B cell (primary cell): Measurements from ENCODE around the gene KRT33B. TPM values are rescaled to one million over a fixed set of nuclear protein-coding genes. Genes with fewer than 3 reads are reported as not detected.

Experiments
- ATAC-seq: fragments of 200-7000 bp; cut with Tn5 transposase; one replicate; pipeline ENCODE4 v1.10.0; 2021; ENCODE audit warnings: low read depth, mild to moderate bottlenecking, moderate number of reproducible peaks, moderate library complexity
- CTCF ChIA-PET: fragments of 350-600 bp; sonication (Branson Sonifier 250); formaldehyde crosslinking; loops from one replicate; lab custom pipeline; 2021; ENCODE audit warnings: antibody characterized with exemption, inconsistent platforms; lab: Charles Lee
- POLR2A ChIA-PET: fragments of 350-600 bp; sonication (Branson Sonifier 250); formaldehyde crosslinking; loops from one replicate; lab custom pipeline; 2021; ENCODE audit warnings: antibody characterized with exemption; lab: Charles Lee
- DNase-seq: peaks from one replicate; pipeline ENCODE4 v3.0.0; 2013
- H2AFZ ChIP-seq: 2 replicates; pipeline ENCODE4 v1.6.1; 2012; ENCODE audit warnings: mild to moderate bottlenecking, low read depth, low read length; ENCODE audit not compliant: insufficient read depth, poor library complexity, severe bottlenecking
- H3K27ac ChIP-seq, 2 donors: 1 replicate in 1 of 2; 2 replicates in 1 of 2; pipeline ENCODE4 v1.5.1; 2012 to 2013; ENCODE audit warnings: low read length in 2 of 2, mild to moderate bottlenecking in 2 of 2, moderate library complexity in 1 of 2
- H3K27me3 ChIP-seq, 4 experiments: fragments of 200-600 bp in 1 of 4; sonication (generic) in 1 of 4; replicated peaks in 1 of 4; 1 replicate in 2 of 4; 2 replicates in 2 of 4; pipeline versions ENCODE4 v1.6.1 to v1.7.0; 2013 to 2016; ENCODE audit warnings: low read length in 3 of 4, mild to moderate bottlenecking in 2 of 4, mixed read lengths in 1 of 4, moderate library complexity in 1 of 4; ENCODE audit not compliant: insufficient read depth in 4 of 4, control insufficient read depth in 3 of 4; ENCODE audit errors: control extremely low read depth in 1 of 4
- H3K36me3 ChIP-seq, 2 experiments: replicated peaks in 1 of 2; 1 replicate in 1 of 2; 2 replicates in 1 of 2; pipeline versions ENCODE4 v1.6.1 to v1.7.1; 2013; ENCODE audit warnings: low read length in 1 of 2; ENCODE audit not compliant: insufficient read depth in 2 of 2, control insufficient read depth in 1 of 2; ENCODE audit errors: control extremely low read depth in 1 of 2, extremely low read depth in 1 of 2
- H3K4me1 ChIP-seq, 2 donors: fragments of 200-600 bp in 1 of 2; sonication (generic) in 1 of 2; 1 replicate in 1 of 2; 2 replicates in 1 of 2; pipeline versions ENCODE4 v1.5.1 to v1.6.1; 2013 to 2017; ENCODE audit warnings: low read length in 2 of 2; ENCODE audit not compliant: control insufficient read depth in 2 of 2, insufficient read depth in 2 of 2
- H3K4me2 ChIP-seq: replicated peaks from 2 replicates; pipeline ENCODE3; 2012; ENCODE audit warnings: mild to moderate bottlenecking, low read depth, low read length; ENCODE audit not compliant: poor library complexity, severe bottlenecking
- H3K4me3 ChIP-seq, 5 experiments: fragments of 200-600 bp in 1 of 5; sonication (generic) in 1 of 5; 1 replicate in 3 of 5; 2 replicates in 2 of 5; pipeline versions ENCODE4 v1.5.1 to v1.7.0; 2011 to 2016; ENCODE audit warnings: low read length in 4 of 5, mild to moderate bottlenecking in 4 of 5, low read depth in 2 of 5, control low read depth in 1 of 5, moderate library complexity in 1 of 5; ENCODE audit not compliant: insufficient read depth in 1 of 5; ENCODE audit errors: control extremely low read depth in 1 of 5, extremely low read depth in 1 of 5
- H3K79me2 ChIP-seq: fragments of 200-600 bp; sonication (generic); one replicate; pipeline ENCODE4 v1.6.0; 2016; ENCODE audit warnings: low read length; ENCODE audit not compliant: control insufficient read depth, insufficient read depth
- H3K9ac ChIP-seq: fragments of 200-600 bp; sonication (generic); 2 replicates; pipeline ENCODE4 v1.6.1; 2017; ENCODE audit warnings: mild to moderate bottlenecking, low read length, moderate library complexity
- H3K9me3 ChIP-seq, 3 donors: one replicate each; pipeline versions ENCODE4 v1.6.1 to v1.7.1; 2013; ENCODE audit warnings: low read length in 2 of 3; ENCODE audit not compliant: control insufficient read depth in 2 of 3, insufficient read depth in 1 of 3; ENCODE audit errors: control extremely low read depth in 1 of 3
- H4K20me1 ChIP-seq: 2 replicates; pipeline ENCODE4 v1.6.0; 2012; ENCODE audit warnings: mild to moderate bottlenecking, low read length; ENCODE audit not compliant: insufficient read depth, control insufficient read depth, poor library complexity, severe bottlenecking
- H3K27ac Mint-ChIP-seq: one replicate; pipeline ENCODE4 v1.8.0; 2021; ENCODE audit warnings: mixed read lengths
- H3K27me3 Mint-ChIP-seq: one replicate; pipeline ENCODE4 v1.8.0; 2021; ENCODE audit warnings: mixed read lengths
- H3K4me1 Mint-ChIP-seq: one replicate; pipeline ENCODE4 v1.8.0; 2021; ENCODE audit warnings: mixed read lengths
- H3K4me3 Mint-ChIP-seq: one replicate; pipeline ENCODE4 v1.8.0; 2021; ENCODE audit warnings: mixed read lengths
- H3K9me3 Mint-ChIP-seq: one replicate; pipeline ENCODE4 v1.8.0; 2022; ENCODE audit warnings: mixed read lengths; ENCODE audit not compliant: insufficient read depth
- EZH2 ChIP-seq: IDR thresholded peaks from 2 replicates; pipeline ENCODE4 v1.6.1; 2012; ENCODE audit warnings: borderline replicate concordance, low read depth, mild to moderate bottlenecking, moderate library complexity, low read length; ENCODE audit not compliant: insufficient read depth, poor library complexity, severe bottlenecking
- whole genome bisulfite sequencing: methylation state at CpG from one replicate; pipeline ENCODE4 v1.1.5; 2013; ENCODE audit warnings: missing lambda C conversion rate; ENCODE audit not compliant: insufficient coverage; 5-methylcytosine and 5-hydroxymethylcytosine counted together
- intact Hi-C: fragments of 100-400 bp; cut with micrococcal nuclease; formaldehyde crosslinking; loops from one replicate; pipeline ENCODE4 v1.10.0; 2022
- polyA plus RNA-seq: library from polyadenylated mRNA; depleted of rRNA; stranded (reverse); fragments of >200 nt; gene quantifications from 2 replicates; pipeline ENCODE4 v1.2.3, GENCODE V29; 2012
- total RNA-seq, 2 donors: library from RNA; stranded (reverse); fragments of 120-200 nt in 1 of 2; gene quantifications; 1 replicate in 1 of 2; 2 replicates in 1 of 2; pipeline versions ENCODE4 v1.2.3 to v1.2.4, GENCODE V29; 2013 to 2022
- TF ChIP-seq, protein P1 (sequence below): fragments of 200-600 bp; IDR thresholded peaks from one replicate; pipeline ENCODE4 v1.8.0; 2022; ENCODE audit warnings: antibody characterized with exemption, mild to moderate bottlenecking

The KRT33B gene
- total and polyA plus RNA-seq, 2 donors (not counting 1 experiment from before 2014, with no cell fraction given), result not detected

DNA sequence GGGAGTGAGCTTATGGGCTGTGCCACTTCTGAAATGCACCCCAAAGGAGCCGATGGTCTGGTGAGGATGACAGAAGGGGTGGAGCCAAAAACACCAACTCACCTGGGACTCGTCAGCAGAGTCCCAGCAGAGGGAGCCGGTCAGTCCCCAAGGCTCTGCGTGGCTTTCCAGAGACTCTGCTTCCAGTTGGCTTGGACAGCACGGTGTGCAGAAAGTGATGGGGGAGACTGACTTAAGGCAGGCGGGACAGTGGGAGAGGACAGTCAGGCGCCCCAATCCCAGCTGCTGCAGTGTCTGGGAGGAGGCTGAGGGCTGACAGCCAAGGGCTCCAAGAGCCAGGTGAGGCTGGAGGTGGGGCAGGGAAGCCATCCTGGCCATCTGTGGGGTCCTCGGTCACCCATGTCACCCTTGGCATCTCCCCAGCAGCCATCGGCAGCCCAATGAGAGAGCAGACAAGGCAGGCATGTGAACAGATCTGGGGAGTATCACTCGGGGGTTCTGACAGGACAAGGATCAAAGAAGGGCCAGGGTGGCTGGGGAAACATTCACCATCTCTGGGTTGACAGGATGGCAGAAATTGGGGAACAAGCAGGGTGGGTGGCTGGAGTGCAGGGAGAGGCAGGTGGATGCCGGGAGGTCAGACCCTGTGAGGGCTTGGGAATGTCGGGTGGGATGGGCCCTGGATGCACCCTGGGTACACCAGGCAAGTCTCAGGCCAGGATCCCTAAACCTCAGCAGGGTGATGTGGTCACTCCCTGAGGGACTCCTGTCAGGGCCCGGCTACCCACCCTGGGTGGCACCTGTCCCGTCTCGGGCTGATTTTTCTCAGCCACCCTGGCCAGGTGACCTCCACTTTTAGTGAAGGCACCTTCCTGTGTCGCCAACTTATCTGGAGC is 45.2 kb downstream of the KRT33B start:
- Histone ChIP-seq H3K9ac (no peak overlapping the region), H3K27me3 (peaks cover 0 to 5% (median 0%) of the 10 kb centered on the region in 4 experiments), H2AFZ (no peak overlapping the region), H4K20me1 (no peaks in the 10 kb centered on the region), H3K79me2 (no peaks in the 10 kb centered on the region), H3K4me2 (no peak overlapping the region), H3K4me3 (no peak overlapping the region), H3K27ac (no peak overlapping the region), H3K4me1 (peaks cover 0 to 4% of the 10 kb centered on the region in 2 donors), H3K9me3 (peaks cover 1 to 9% (median 3%) of the 10 kb centered on the region in 3 donors), H3K36me3 (no peaks in the 10 kb centered on the region)
- no peak overlapping the region for H3K27ac Mint-ChIP-seq
- H3K4me1 Mint-ChIP-seq, result peaks cover 3% of the 10 kb centered on the region
- H3K9me3 Mint-ChIP-seq, result peaks cover 6% of the 10 kb centered on the region
- no peak for DNase-seq
- 78% methylated on average over 15 of the region's 16 CpGs for WGBS
- TF ChIP-seq, protein P1, sequence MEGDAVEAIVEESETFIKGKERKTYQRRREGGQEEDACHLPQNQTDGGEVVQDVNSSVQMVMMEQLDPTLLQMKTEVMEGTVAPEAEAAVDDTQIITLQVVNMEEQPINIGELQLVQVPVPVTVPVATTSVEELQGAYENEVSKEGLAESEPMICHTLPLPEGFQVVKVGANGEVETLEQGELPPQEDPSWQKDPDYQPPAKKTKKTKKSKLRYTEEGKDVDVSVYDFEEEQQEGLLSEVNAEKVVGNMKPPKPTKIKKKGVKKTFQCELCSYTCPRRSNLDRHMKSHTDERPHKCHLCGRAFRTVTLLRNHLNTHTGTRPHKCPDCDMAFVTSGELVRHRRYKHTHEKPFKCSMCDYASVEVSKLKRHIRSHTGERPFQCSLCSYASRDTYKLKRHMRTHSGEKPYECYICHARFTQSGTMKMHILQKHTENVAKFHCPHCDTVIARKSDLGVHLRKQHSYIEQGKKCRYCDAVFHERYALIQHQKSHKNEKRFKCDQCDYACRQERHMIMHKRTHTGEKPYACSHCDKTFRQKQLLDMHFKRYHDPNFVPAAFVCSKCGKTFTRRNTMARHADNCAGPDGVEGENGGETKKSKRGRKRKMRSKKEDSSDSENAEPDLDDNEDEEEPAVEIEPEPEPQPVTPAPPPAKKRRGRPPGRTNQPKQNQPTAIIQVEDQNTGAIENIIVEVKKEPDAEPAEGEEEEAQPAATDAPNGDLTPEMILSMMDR, result no peak
- TF ChIP-seq EZH2, result no peak
- no peak for ATAC-seq
- CTCF ChIA-PET, result interaction anchor here (3.6 kb wide), 1 partner anchor 16 kb away, joined by 24 read pairs; the partner anchor contains the start of gene KRTAP16-1
- intact Hi-C loops, result loop anchor here (5.0 to 10.0 kb wide), 2 partner anchors 520 to 702 kb away; no protein-coding TSS in a partner anchor
- POLR2A ChIA-PET, result no interaction called here
- no peak overlapping the region for H3K4me3 Mint-ChIP-seq
- H3K27me3 Mint-ChIP-seq, result no peaks in the 10 kb centered on the region
